HepG2 (cell line): ENCODE data around the gene COL25A1. TPM values are rescaled to one million over a fixed set of nuclear protein-coding genes. Genes with fewer than 3 reads are reported as not detected.
A peak's percentile ranks its signal among the peaks of the same experiment; 100 is the strongest.

Experiments
- ATAC-seq: fragments of 200-7000 bp; cut with Tn5 transposase; 3 replicates; pipeline ENCODE4 v1.9.1; 2020; ENCODE audit warnings: mild to moderate bottlenecking, moderate library complexity
- BruUV-seq: library from RNA; stranded (reverse); fragments of 400-500 nt; replicated peaks from 2 replicates; lab custom pipeline; 2021; lab: Mats Ljungman, UMichigan
- CTCF ChIA-PET: fragments of 300-600 bp; formaldehyde crosslinking; extraction: SDS; loops from one replicate; lab custom pipeline; 2021; ENCODE audit warnings: low total read pairs, inconsistent platforms, low intra/inter-chr PET ratio; lab: Yijun Ruan, JAX
- POLR2A ChIA-PET: fragments of 350-600 bp; sonication (Branson Sonifier 250); formaldehyde crosslinking; loops from one replicate; lab custom pipeline; 2020; ENCODE audit warnings: antibody characterized with exemption, inconsistent platforms; lab: Yijun Ruan, JAX
- DNase-seq: peaks from one replicate; pipeline ENCODE4 v3.0.0-alpha.2; 2015; ENCODE audit warnings: low spot score
- FAIRE-seq: peaks from 3 replicates; lab custom pipeline; 2011; peaks lifted over from hg19 to GRCh38; lab: Jason Lieb, UNC
- H2AFZ ChIP-seq: one replicate; pipeline ENCODE4 v1.6.1; 2011; ENCODE audit warnings: low read length, inconsistent platforms
- H3K27ac ChIP-seq: fragments of 300-600 bp; 3 replicates; pipeline ENCODE4 v1.8.0; 2011; ENCODE audit warnings: mixed run types, mild to moderate bottlenecking, mixed read lengths, low read length, inconsistent platforms; ENCODE audit not compliant: insufficient read depth; ENCODE audit errors: extremely low read length
- H3K27me3 ChIP-seq, 2 experiments: fragments of 200-600 bp in 1 of 2; 2 replicates in 1 of 2; 3 replicates in 1 of 2; pipeline versions ENCODE4 v1.6.0 to v1.8.0; 2011; ENCODE audit warnings: low read length in 2 of 2, mild to moderate bottlenecking in 2 of 2, moderate library complexity in 2 of 2, inconsistent platforms in 1 of 2; ENCODE audit not compliant: insufficient read depth in 2 of 2, control insufficient read depth in 1 of 2
- H3K36me3 ChIP-seq, 2 experiments: fragments of 200-600 bp in 1 of 2; replicated peaks in 1 of 2; 2 replicates in 1 of 2; 3 replicates in 1 of 2; pipeline versions ENCODE4 v1.5.1 to v1.8.0; 2011; ENCODE audit warnings: low read length in 2 of 2, inconsistent platforms in 1 of 2; ENCODE audit not compliant: insufficient read depth in 2 of 2, control insufficient read depth in 1 of 2
- H3K4me1 ChIP-seq: 2 replicates; pipeline ENCODE4 v1.5.1; 2012; ENCODE audit warnings: low read length, inconsistent platforms; ENCODE audit not compliant: insufficient read depth
- H3K4me2 ChIP-seq: 2 replicates; pipeline ENCODE4 v1.6.0; 2011; ENCODE audit warnings: low read depth, low read length, inconsistent platforms
- H3K4me3 ChIP-seq, 3 experiments: fragments of 200-600 bp in 1 of 3; sonication (generic), shearing (Covaris generic) in 1 of 3; replicated peaks in 1 of 3; 2 replicates each; pipeline ENCODE4 v1.5.1; 2011 to 2016; ENCODE audit warnings: low read length in 3 of 3, inconsistent platforms in 2 of 3, low read depth in 2 of 3, mild to moderate bottlenecking in 2 of 3, control low read depth in 1 of 3, mixed read lengths in 1 of 3; ENCODE audit not compliant: insufficient read depth in 1 of 3
- H3K79me2 ChIP-seq: one replicate; pipeline ENCODE4 v1.6.1; 2011; ENCODE audit warnings: low read length, inconsistent platforms; ENCODE audit not compliant: insufficient read depth
- H3K9ac ChIP-seq: 2 replicates; pipeline ENCODE4 v1.6.0; 2011; ENCODE audit warnings: mild to moderate bottlenecking, low read depth, low read length, inconsistent platforms; ENCODE audit not compliant: insufficient read depth
- H3K9me3 ChIP-seq: 2 replicates; pipeline ENCODE4 v1.5.1; 2012; ENCODE audit warnings: mild to moderate bottlenecking, low read length
- H4K20me1 ChIP-seq: 2 replicates; pipeline ENCODE4 v1.6.0; 2011; ENCODE audit warnings: inconsistent platforms, mild to moderate bottlenecking, low read length, moderate library complexity; ENCODE audit not compliant: insufficient read depth
- AGO2 ChIP-seq: fragments of 200-400 bp; formaldehyde crosslinking; optimal IDR thresholded peaks from 2 replicates; pipeline ENCODE3; 2017; ENCODE audit warnings: mild to moderate bottlenecking, low read depth, low read length, moderate library complexity
- CAMTA2 ChIP-seq: sonication (generic); formaldehyde crosslinking; IDR thresholded peaks from 2 replicates; pipeline ENCODE4 v1.4.0; 2020; ENCODE audit warnings: mild to moderate bottlenecking, missing genetic modification reagents, borderline replicate concordance
- HMG20A ChIP-seq: IDR thresholded peaks from 2 replicates; pipeline ENCODE4 v1.6.1; 2016; ENCODE audit warnings: borderline replicate concordance
- MAFK ChIP-seq, 2 experiments: IDR thresholded peaks in 1 of 2; conservative IDR thresholded peaks in 1 of 2; 2 replicates each; pipeline ENCODE4 v1.6.1; 2011; ENCODE audit warnings: improper control_type of control experiment in 2 of 2, low read length in 2 of 2
- MTF1 ChIP-seq: sonication (generic); formaldehyde crosslinking; IDR thresholded peaks from 2 replicates; pipeline ENCODE4 v1.5.0; 2020; ENCODE audit warnings: missing genetic modification reagents
- NONO ChIP-seq, 2 experiments: fragments of 450-650 bp in 1 of 2; sonication (generic) in 1 of 2; formaldehyde crosslinking in 1 of 2; IDR thresholded peaks in 1 of 2; conservative IDR thresholded peaks in 1 of 2; 2 replicates each; pipeline versions ENCODE4 v1.6.1 to v1.8.0; 2017 to 2022; ENCODE audit warnings: mild to moderate bottlenecking in 1 of 2, missing genetic modification reagents in 1 of 2, moderate library complexity in 1 of 2
- RXRB ChIP-seq: IDR thresholded peaks from 2 replicates; pipeline ENCODE4 v1.6.1; 2016; ENCODE audit warnings: borderline replicate concordance, missing genetic modification reagents, missing compliant biosample characterization
- SALL1 ChIP-seq: sonication (generic); formaldehyde crosslinking; IDR thresholded peaks from 2 replicates; pipeline ENCODE4 v1.8.0; 2022; ENCODE audit warnings: mild to moderate bottlenecking, missing genetic modification reagents
- SMC3 ChIP-seq: IDR thresholded peaks from 2 replicates; pipeline ENCODE4 v1.6.1; 2011; ENCODE audit warnings: low read length, improper control_type of control experiment
- TRIM22 ChIP-seq: fragments of 450-650 bp; IDR thresholded peaks from 2 replicates; pipeline ENCODE4 v1.6.1; 2017
- ZFP41 ChIP-seq: sonication (generic); formaldehyde crosslinking; IDR thresholded peaks from 2 replicates; pipeline ENCODE4 v1.4.0; 2020; ENCODE audit warnings: mild to moderate bottlenecking, missing genetic modification reagents, borderline replicate concordance
- ZNF101 ChIP-seq: sonication (generic); formaldehyde crosslinking; IDR thresholded peaks from 2 replicates; pipeline ENCODE4 v1.4.0; 2020; ENCODE audit warnings: mild to moderate bottlenecking, low read depth, missing genetic modification reagents, borderline replicate concordance
- ZNF235 ChIP-seq: sonication (generic); formaldehyde crosslinking; IDR thresholded peaks from 2 replicates; pipeline ENCODE4 v1.8.1; 2023; ENCODE audit warnings: mild to moderate bottlenecking, missing genetic modification reagents, borderline replicate concordance
- WGBS: methylation state at CpG from one replicate; pipeline ENCODE4 v1.1.6; 2017; ENCODE audit warnings: low lambda C conversion rate; 5-methylcytosine and 5-hydroxymethylcytosine counted together
- in situ Hi-C: cut with HindIII; loops from 2 replicates; pipeline ENCODE4 v1.10.0; 2017; ENCODE audit warnings: low pct_unique_long_range_greater_than_20kb; ENCODE audit not compliant: extremely low pct_ligation_motif_present
- intact Hi-C: fragments of 100-400 bp; cut with micrococcal nuclease; formaldehyde crosslinking; loops from one replicate; pipeline ENCODE4 v1.10.0; 2022; ENCODE audit not compliant: unreplicated experiment
- polyA plus RNA-seq, 8 experiments: library from polyadenylated mRNA; depleted of rRNA in 3 of 8; stranded (reverse) in 7 of 8; unstranded in 1 of 8; fragments of >200 nt; fragmentation: Illumina TruSeq in 4 of 8; extraction: Trizol in 4 of 8; gene quantifications; 2 replicates each; pipeline versions ENCODE4 v1.2.1 to v1.2.3, GENCODE V29; 2011 to 2016; ENCODE audit warnings: low read depth in 4 of 8, missing spikeins in 1 of 8, mixed read lengths in 1 of 8; ENCODE audit not compliant: insufficient read depth in 1 of 8
- total RNA-seq, 5 experiments: library from RNA; depleted of rRNA; stranded (reverse); fragments of >200 nt; fragmentation: Illumina TruSeq; extraction: Trizol; gene quantifications; 2 replicates each; pipeline ENCODE4 v1.2.3, GENCODE V29; 2016; ENCODE audit warnings: low read depth in 1 of 5
- TF ChIP-seq, protein P1 (sequence below): sonication (generic); formaldehyde crosslinking; IDR thresholded peaks from 2 replicates; pipeline ENCODE4 v1.5.1; 2020; ENCODE audit warnings: missing genetic modification reagents, mild to moderate bottlenecking, borderline replicate concordance

Gene COL25A1
- total and polyA plus RNA-seq, 2 of the 13 experiments (the other 11 are each of a cell fraction or from before 2014, with no cell fraction given), result not detected

GRCh38 chr4:109014593-109015412 is 287.7 kb downstream of the COL25A1 start:
- Histone ChIP-seq H3K4me2 (no peak overlapping the region), H2AFZ (no peak overlapping the region), H3K9ac (no peak overlapping the region), H3K27me3 (no peaks in the 10 kb centered on the region; a peak in 1 of 5 replicates), H3K9me3 (no peaks in the 10 kb centered on the region), H3K36me3 (no peaks in the 10 kb centered on the region), H3K27ac (no peak overlapping the region), H3K4me3 (no peak overlapping the region), H3K4me1 (no peaks in the 10 kb centered on the region), H4K20me1 (no peaks in the 10 kb centered on the region), H3K79me2 (no peaks in the 10 kb centered on the region)
- no peak for DNase-seq
- ChIA-PET POLR2A (no interaction called here), CTCF (no interaction called here)
- in situ Hi-C loops, result no loop called here
- intact Hi-C loops, result no loop called here
- ATAC-seq, result no peak
- TF ChIP-seq MAFK (conservative IDR thresholded peaks at IDR 0.05 in 1 of 2, IDR thresholded peaks at IDR 0.05 in 1 of 2; ENCODE audit: low read length in 2 of 2), result peak in 1 of 2 experiments; percentile 20; a peak in 2 of 4 replicates
- TF ChIP-seq RXRB (CRISPR knock-in tag), result no peak
- no peak for TF ChIP-seq TRIM22
- FAIRE-seq, result no peak
- no TSS peak for BruUV-seq
- 43% methylated on average over 11 of the region's 11 CpGs for WGBS

GRCh38 chr4:109012286-109012880 is 290.1 kb downstream of the COL25A1 start:
- intact Hi-C loops, result no loop called here
- TF ChIP-seq CAMTA2 (CRISPR knock-in tag) (no peak), ZNF235 (CRISPR knock-in tag) (no peak), NONO (IDR thresholded peaks at IDR 0.05) (no peak), NONO (CRISPR knock-in tag; conservative IDR thresholded peaks at IDR 0.05) (no peak), SMC3 (no peak), SALL1 (CRISPR knock-in tag) (no peak), AGO2 (no peak), MTF1 (CRISPR knock-in tag) (no peak), ZNF101 (CRISPR knock-in tag) (no peak), ZFP41 (CRISPR knock-in tag) (no peak), HMG20A (CRISPR knock-in tag) (no peak)
- TF ChIP-seq, protein P1, sequence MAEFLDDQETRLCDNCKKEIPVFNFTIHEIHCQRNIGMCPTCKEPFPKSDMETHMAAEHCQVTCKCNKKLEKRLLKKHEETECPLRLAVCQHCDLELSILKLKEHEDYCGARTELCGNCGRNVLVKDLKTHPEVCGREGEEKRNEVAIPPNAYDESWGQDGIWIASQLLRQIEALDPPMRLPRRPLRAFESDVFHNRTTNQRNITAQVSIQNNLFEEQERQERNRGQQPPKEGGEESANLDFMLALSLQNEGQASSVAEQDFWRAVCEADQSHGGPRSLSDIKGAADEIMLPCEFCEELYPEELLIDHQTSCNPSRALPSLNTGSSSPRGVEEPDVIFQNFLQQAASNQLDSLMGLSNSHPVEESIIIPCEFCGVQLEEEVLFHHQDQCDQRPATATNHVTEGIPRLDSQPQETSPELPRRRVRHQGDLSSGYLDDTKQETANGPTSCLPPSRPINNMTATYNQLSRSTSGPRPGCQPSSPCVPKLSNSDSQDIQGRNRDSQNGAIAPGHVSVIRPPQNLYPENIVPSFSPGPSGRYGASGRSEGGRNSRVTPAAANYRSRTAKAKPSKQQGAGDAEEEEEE, result no peak

More at GRCh38 chr4:109012286-109012880, 290.1 kb downstream of the COL25A1 start:
- Histone ChIP-seq H3K27ac (no peak overlapping the region), H3K9me3 (no peaks in the 10 kb centered on the region), H3K9ac (no peak overlapping the region), H2AFZ (no peak overlapping the region), H3K79me2 (no peaks in the 10 kb centered on the region), H4K20me1 (no peaks in the 10 kb centered on the region), H3K36me3 (no peaks in the 10 kb centered on the region), H3K4me2 (no peak overlapping the region), H3K27me3 (no peaks in the 10 kb centered on the region; a peak in 1 of 5 replicates), H3K4me1 (no peaks in the 10 kb centered on the region), H3K4me3 (no peak overlapping the region)
- in situ Hi-C loops, result no loop called here
- POLR2A ChIA-PET, result no interaction called here
- ATAC-seq (no peak), DNase-seq (no peak), FAIRE-seq (no peak)
- WGBS, result 100% methylated on average over 2 of the region's 37 CpGs
- CTCF ChIA-PET, result no interaction called here
- no TSS peak for BruUV-seq
